ENCODE data around the gene MOB4.

- TF ChIP-seq CTCF (IDR thresholded peaks at IDR 0.05; ENCODE audit: low read depth, low read length) (no peak), POLR2A (IDR thresholded peaks at IDR 0.05; ENCODE audit: extremely low read depth, insufficient read length) (no peak)
These were observed 44.3 kb downstream of the MOB4 start for GRCh38 chr2:197560146-197560665.
